Spleen (tissue), 7 donors: Measurements from ENCODE around the gene DKK2.

Experiments used
- POLR2A ChIP-seq, 3 donors: fragments of 450-650 bp; IDR thresholded peaks; one replicate each; pipeline ENCODE4 v1.5.1; 2017; ENCODE audit warnings: antibody characterized with exemption in 3 of 3, mild to moderate bottlenecking in 1 of 3
- POLR2AphosphoS5 ChIP-seq, 3 donors: sonication (generic); formaldehyde crosslinking; IDR thresholded peaks; one replicate each; pipeline ENCODE4 v1.5.1; 2017; ENCODE audit warnings: antibody characterized with exemption in 3 of 3
- TF ChIP-seq, protein P1 (sequence below), 11 experiments: fragments of 200-600 bp in 7 of 11; fragments of 450-650 bp in 4 of 11; sonication (generic) in 4 of 11; IDR thresholded peaks in 8 of 11; conservative IDR thresholded peaks in 3 of 11; 1 replicate in 7 of 11; 2 replicates in 4 of 11; pipeline versions ENCODE4 v1.4.0 to v1.8.0; 2016 to 2021; ENCODE audit warnings: antibody characterized with exemption in 11 of 11, inconsistent platforms in 4 of 11, mild to moderate bottlenecking in 1 of 11
- donor health status: DM: no; HTN: no; CAD: no; lungs with moderate emphysema.
- donor health status: DM: no; HTN: no; CAD: no.
- donor health status: DM: no; HTN: no; CAD: no.

DNA sequence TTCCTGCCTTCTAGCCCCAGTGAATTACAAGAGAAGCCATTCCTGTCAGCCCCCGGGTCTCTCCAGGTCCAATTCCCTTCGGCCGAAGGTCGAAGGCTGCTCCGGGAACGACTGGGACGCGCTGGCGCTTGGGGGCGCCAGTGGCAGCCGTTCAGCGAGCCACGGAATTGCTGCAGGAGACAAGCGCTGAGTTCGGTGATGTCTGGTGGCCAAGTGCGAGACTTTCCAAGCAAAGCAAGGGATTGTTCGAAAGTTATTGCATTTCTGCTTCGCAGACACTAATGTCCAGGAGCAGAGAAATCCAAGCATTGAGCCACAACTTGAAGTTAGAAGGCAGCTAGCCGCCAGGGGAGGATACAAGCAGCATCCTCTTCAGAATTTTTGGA, 1.1 kb upstream of the DKK2 start:
- TF ChIP-seq, protein P1, sequence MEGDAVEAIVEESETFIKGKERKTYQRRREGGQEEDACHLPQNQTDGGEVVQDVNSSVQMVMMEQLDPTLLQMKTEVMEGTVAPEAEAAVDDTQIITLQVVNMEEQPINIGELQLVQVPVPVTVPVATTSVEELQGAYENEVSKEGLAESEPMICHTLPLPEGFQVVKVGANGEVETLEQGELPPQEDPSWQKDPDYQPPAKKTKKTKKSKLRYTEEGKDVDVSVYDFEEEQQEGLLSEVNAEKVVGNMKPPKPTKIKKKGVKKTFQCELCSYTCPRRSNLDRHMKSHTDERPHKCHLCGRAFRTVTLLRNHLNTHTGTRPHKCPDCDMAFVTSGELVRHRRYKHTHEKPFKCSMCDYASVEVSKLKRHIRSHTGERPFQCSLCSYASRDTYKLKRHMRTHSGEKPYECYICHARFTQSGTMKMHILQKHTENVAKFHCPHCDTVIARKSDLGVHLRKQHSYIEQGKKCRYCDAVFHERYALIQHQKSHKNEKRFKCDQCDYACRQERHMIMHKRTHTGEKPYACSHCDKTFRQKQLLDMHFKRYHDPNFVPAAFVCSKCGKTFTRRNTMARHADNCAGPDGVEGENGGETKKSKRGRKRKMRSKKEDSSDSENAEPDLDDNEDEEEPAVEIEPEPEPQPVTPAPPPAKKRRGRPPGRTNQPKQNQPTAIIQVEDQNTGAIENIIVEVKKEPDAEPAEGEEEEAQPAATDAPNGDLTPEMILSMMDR (IDR thresholded peaks at IDR 0.05 in 8 of 11, conservative IDR thresholded peaks at IDR 0.05 in 3 of 11): peak in 1 of 11 experiments; percentile 23
- no peak for TF ChIP-seq POLR2AphosphoS5 (IDR thresholded peaks at IDR 0.05)
- no peak for TF ChIP-seq POLR2A (IDR thresholded peaks at IDR 0.05)
